ENCODE results near the gene SNED1. TPM values are rescaled to one million over a fixed set of nuclear protein-coding genes. Genes with fewer than 3 reads are reported as not detected.

Gene SNED1
- total and polyA plus RNA-seq, 2 experiments from 2014 or later: 1.5 to 2.8 TPM

GRCh38 chr2:240970816-240971215 is 27.6 kb upstream of the SNED1 start:
- H3K4me3 Mint-ChIP-seq: no peak overlapping the region
- DNase-seq (ENCODE audit: low spot score) (no peak), ATAC-seq (no peak)
- H3K36me3 Mint-ChIP-seq (ENCODE audit: low read depth): no peaks in the 10 kb centered on the region; the same call in 2 of the 3 replicates
- H3K27me3 ChIP-seq (ENCODE audit: insufficient read depth): no peaks in the 10 kb centered on the region
- no peaks in the 10 kb centered on the region for H3K36me3 ChIP-seq (ENCODE audit: insufficient read depth)
- no peak overlapping the region for H3K4me3 ChIP-seq
- no peaks in the 10 kb centered on the region; the same call in 2 of the 3 replicates for H3K4me1 Mint-ChIP-seq
- TF ChIP-seq REST (IDR thresholded peaks at IDR 0.05; ENCODE audit: unreplicated experiment) (no peak), ZNF114 (CRISPR knock-in tag; IDR thresholded peaks at IDR 0.05) (no peak), EZH2phosphoT487 (IDR thresholded peaks at IDR 0.05; ENCODE audit: unreplicated experiment) (no peak), EZH2 (IDR thresholded peaks at IDR 0.05; ENCODE audit: low read depth, unreplicated experiment) (no peak), CREB1 (CRISPR knock-in tag; IDR thresholded peaks at IDR 0.05; ENCODE audit: low read depth) (no peak), NANOG (IDR thresholded peaks at IDR 0.05; ENCODE audit: borderline replicate concordance) (no peak)
- no peak overlapping the region for H3K27ac Mint-ChIP-seq
- peaks cover 3% of the 10 kb centered on the region for H3K27me3 Mint-ChIP-seq (ENCODE audit: insufficient read depth, low read depth, poor library complexity)
- H3K9me3 Mint-ChIP-seq: no peaks in the 10 kb centered on the region
- no peak overlapping the region for H3K4me2 ChIP-seq
- no peak overlapping the region for H3K27ac ChIP-seq (ENCODE audit: low read depth)
- no peaks in the 10 kb centered on the region for H3K9me2 ChIP-seq (ENCODE audit: insufficient read depth)
- H3K4me1 ChIP-seq (ENCODE audit: insufficient read depth): no peaks in the 10 kb centered on the region
- H2AFZ ChIP-seq: no peak overlapping the region
- no peaks in the 10 kb centered on the region for H3F3A ChIP-seq (replicated peaks; ENCODE audit: low read depth)
- no peaks in the 10 kb centered on the region for H4K20me1 ChIP-seq (replicated peaks; ENCODE audit: insufficient read depth)
- no peaks in the 10 kb centered on the region for H3K79me2 ChIP-seq (replicated peaks; ENCODE audit: insufficient read depth)

GRCh38 chr2:240972201-240972600 is 26.2 kb upstream of the SNED1 start:
- no peak overlapping the region for H3K4me3 ChIP-seq
- no peaks in the 10 kb centered on the region for H3K36me3 ChIP-seq (ENCODE audit: insufficient read depth)
- H3K36me3 Mint-ChIP-seq (ENCODE audit: low read depth): no peaks in the 10 kb centered on the region; the same call in 2 of the 3 replicates
- no peaks in the 10 kb centered on the region for H4K20me1 ChIP-seq (replicated peaks; ENCODE audit: insufficient read depth)
- no peaks in the 10 kb centered on the region; the same call in 2 of the 3 replicates for H3K4me1 Mint-ChIP-seq
- no peaks in the 10 kb centered on the region for H3K9me3 Mint-ChIP-seq
- H3K9me2 ChIP-seq (ENCODE audit: insufficient read depth): no peaks in the 10 kb centered on the region
- H3K27me3 ChIP-seq (ENCODE audit: insufficient read depth): no peaks in the 10 kb centered on the region
- no peaks in the 10 kb centered on the region for H3K4me1 ChIP-seq (ENCODE audit: insufficient read depth)
- H3K79me2 ChIP-seq (replicated peaks; ENCODE audit: insufficient read depth): no peaks in the 10 kb centered on the region
- ATAC-seq (no peak), DNase-seq (ENCODE audit: low spot score) (no peak)
- no peak overlapping the region for H2AFZ ChIP-seq
- no peak overlapping the region for H3K27ac Mint-ChIP-seq
- H3F3A ChIP-seq (replicated peaks; ENCODE audit: low read depth): no peaks in the 10 kb centered on the region
- no peak overlapping the region for H3K4me3 Mint-ChIP-seq
- peaks cover 3% of the 10 kb centered on the region for H3K27me3 Mint-ChIP-seq (ENCODE audit: insufficient read depth, low read depth, poor library complexity)
- H3K27ac ChIP-seq (ENCODE audit: low read depth): no peak overlapping the region
- H3K4me2 ChIP-seq: no peak overlapping the region
- TF ChIP-seq ZNF462 (CRISPR knock-in tag; IDR thresholded peaks at IDR 0.05): no peak
- TF ChIP-seq CREB1 (CRISPR knock-in tag; IDR thresholded peaks at IDR 0.05; ENCODE audit: low read depth): no peak
- TF ChIP-seq STAT1 (IDR thresholded peaks at IDR 0.05; ENCODE audit: unreplicated experiment): no peak
- TF ChIP-seq REST (IDR thresholded peaks at IDR 0.05; ENCODE audit: unreplicated experiment): no peak
- no peak for TF ChIP-seq EZH2 (IDR thresholded peaks at IDR 0.05; ENCODE audit: low read depth, unreplicated experiment)

Data from GM23338 (cell line).